ENCODE data around the gene SLC25A46.
"Not testable (repeated sequence)": the region's sequence is repeated elsewhere in the genome, so short reads cannot be mapped to it uniquely, and the experiment has no call there.

SLC25A46 gene

GRCh38 chr5:110726249-110727024 is 12.4 kb upstream of the SLC25A46 start, which contains the start of gene TMEM232:
Gene TMEM232 (minus strand): TSS chr5:110726671. CDS start chr5:110667352, 59,319 bp downstream.
- Histone ChIP-seq H3K9ac (ENCODE audit: low read depth, low read length) (no peak within 1 kb of the TSS), H3K27me3 (ENCODE audit: insufficient read depth, low read length, poor library complexity) (no peaks in the 10 kb centered on the region), H3K9me3 (ENCODE audit: insufficient read depth, low read length, severe bottlenecking) (no peaks in the 10 kb centered on the region), H3K79me2 (ENCODE audit: insufficient read depth, low read length) (no peaks in the 10 kb centered on the region), H3K36me3 (ENCODE audit: insufficient read depth, low read length) (no peaks in the 10 kb centered on the region), H3K27ac (ENCODE audit: low read length) (no peak within 1 kb of the TSS), H3K4me2 (ENCODE audit: insufficient read depth, low read length) (no peak within 1 kb of the TSS), H4K20me1 (ENCODE audit: insufficient read depth, low read length) (no peaks in the 10 kb centered on the region), H3K4me1 (ENCODE audit: insufficient read depth, low read length) (no peaks in the 10 kb centered on the region), H2AFZ (ENCODE audit: low read depth, low read length) (no peak within 1 kb of the TSS), H3K4me3 (ENCODE audit: low read depth in 1 of 2, low read length in 2 of 2) (no peak within 1 kb of the TSS)
- TF ChIP-seq CTCF (IDR thresholded peaks at IDR 0.05; ENCODE audit: borderline replicate concordance, extremely low read depth, low read length, poor library complexity, severe bottlenecking) (no peak), EZH2 (IDR thresholded peaks at IDR 0.05; ENCODE audit: borderline replicate concordance, low read depth, low read length, severe bottlenecking) (no peak)
- no peak for ATAC-seq (ENCODE audit: insufficient read depth, low read depth)
- no peak for DNase-seq

GRCh38 chr5:110727025-110727314 is 11.8 kb upstream of the SLC25A46 start:
- ATAC-seq (ENCODE audit: insufficient read depth, low read depth), result no peak
- Histone ChIP-seq H4K20me1 (ENCODE audit: insufficient read depth, low read length) (no peaks in the 10 kb centered on the region), H3K27me3 (ENCODE audit: insufficient read depth, low read length, poor library complexity) (no peaks in the 10 kb centered on the region), H3K4me3 (ENCODE audit: low read depth in 1 of 2, low read length in 2 of 2) (no peak overlapping the region), H3K27ac (ENCODE audit: low read length) (no peak overlapping the region), H3K4me1 (ENCODE audit: insufficient read depth, low read length) (no peaks in the 10 kb centered on the region), H3K79me2 (ENCODE audit: insufficient read depth, low read length) (no peaks in the 10 kb centered on the region), H3K9me3 (ENCODE audit: insufficient read depth, low read length, severe bottlenecking) (no peaks in the 10 kb centered on the region), H3K4me2 (ENCODE audit: insufficient read depth, low read length) (no peak overlapping the region), H3K9ac (ENCODE audit: low read depth, low read length) (no peak overlapping the region), H2AFZ (ENCODE audit: low read depth, low read length) (no peak overlapping the region), H3K36me3 (ENCODE audit: insufficient read depth, low read length) (no peaks in the 10 kb centered on the region)
- TF ChIP-seq EZH2 (IDR thresholded peaks at IDR 0.05; ENCODE audit: borderline replicate concordance, low read depth, low read length, severe bottlenecking), result no peak
- no peak for TF ChIP-seq CTCF (IDR thresholded peaks at IDR 0.05; ENCODE audit: borderline replicate concordance, extremely low read depth, low read length, poor library complexity, severe bottlenecking)
- no peak for DNase-seq

GRCh38 chr5:110731499-110731898 is 7.3 kb upstream of the SLC25A46 start:
- not testable (repeated sequence) for H3K79me2 ChIP-seq (ENCODE audit: insufficient read depth, low read length); H3K36me3 ChIP-seq (ENCODE audit: insufficient read depth, low read length); H3K4me1 ChIP-seq (ENCODE audit: insufficient read depth, low read length); H3K4me3 ChIP-seq (ENCODE audit: low read depth in 1 of 2, low read length in 2 of 2); H3K27ac ChIP-seq (ENCODE audit: low read length); H3K9ac ChIP-seq (ENCODE audit: low read depth, low read length); DNase-seq; H4K20me1 ChIP-seq (ENCODE audit: insufficient read depth, low read length); H3K27me3 ChIP-seq (ENCODE audit: insufficient read depth, low read length, poor library complexity); H3K9me3 ChIP-seq (ENCODE audit: insufficient read depth, low read length, severe bottlenecking); H2AFZ ChIP-seq (ENCODE audit: low read depth, low read length); H3K4me2 ChIP-seq (ENCODE audit: insufficient read depth, low read length); ATAC-seq (ENCODE audit: insufficient read depth, low read depth)

GRCh38 chr5:110734101-110734500 is 4.7 kb upstream of the SLC25A46 start:
- Histone ChIP-seq H4K20me1 (ENCODE audit: insufficient read depth, low read length) (no peaks in the 10 kb centered on the region), H3K36me3 (ENCODE audit: insufficient read depth, low read length) (no peaks in the 10 kb centered on the region), H3K9me3 (ENCODE audit: insufficient read depth, low read length, severe bottlenecking) (no peaks in the 10 kb centered on the region), H3K27me3 (ENCODE audit: insufficient read depth, low read length, poor library complexity) (no peaks in the 10 kb centered on the region), H3K27ac (ENCODE audit: low read length) (no peak overlapping the region), H3K79me2 (ENCODE audit: insufficient read depth, low read length) (peaks cover 2% of the 10 kb centered on the region), H3K4me2 (ENCODE audit: insufficient read depth, low read length) (no peak overlapping the region), H3K9ac (ENCODE audit: low read depth, low read length) (no peak overlapping the region), H2AFZ (ENCODE audit: low read depth, low read length) (no peak overlapping the region), H3K4me1 (ENCODE audit: insufficient read depth, low read length) (peaks cover 11% of the 10 kb centered on the region), H3K4me3 (ENCODE audit: low read depth in 1 of 2, low read length in 2 of 2) (no peak overlapping the region)
- ATAC-seq (ENCODE audit: insufficient read depth, low read depth) (no peak), DNase-seq (no peak)
- TF ChIP-seq EZH2 (IDR thresholded peaks at IDR 0.05; ENCODE audit: borderline replicate concordance, low read depth, low read length, severe bottlenecking), result no peak
- no peak for TF ChIP-seq CTCF (IDR thresholded peaks at IDR 0.05; ENCODE audit: borderline replicate concordance, extremely low read depth, low read length, poor library complexity, severe bottlenecking)

All from DND-41 (cell line).